Stimulated activated CD4-positive, alpha-beta T cell treated with anti-CD3 and anti-CD28 coated beads, TNF-alpha, amount 100 ng/mL, for 48 hours (primary cell): Measurements from ENCODE around the gene STX2.
"Not testable (repeated sequence)": the region's sequence is repeated elsewhere in the genome, so short reads cannot be mapped to it uniquely, and the experiment has no call there.

Source experiments
- DNase-seq, 3 donors: peaks; one replicate each; pipeline ENCODE4 v3.0.0-alpha.2; 2020; ENCODE audit warnings: low read depth in 3 of 3

STX2 gene

DNA sequence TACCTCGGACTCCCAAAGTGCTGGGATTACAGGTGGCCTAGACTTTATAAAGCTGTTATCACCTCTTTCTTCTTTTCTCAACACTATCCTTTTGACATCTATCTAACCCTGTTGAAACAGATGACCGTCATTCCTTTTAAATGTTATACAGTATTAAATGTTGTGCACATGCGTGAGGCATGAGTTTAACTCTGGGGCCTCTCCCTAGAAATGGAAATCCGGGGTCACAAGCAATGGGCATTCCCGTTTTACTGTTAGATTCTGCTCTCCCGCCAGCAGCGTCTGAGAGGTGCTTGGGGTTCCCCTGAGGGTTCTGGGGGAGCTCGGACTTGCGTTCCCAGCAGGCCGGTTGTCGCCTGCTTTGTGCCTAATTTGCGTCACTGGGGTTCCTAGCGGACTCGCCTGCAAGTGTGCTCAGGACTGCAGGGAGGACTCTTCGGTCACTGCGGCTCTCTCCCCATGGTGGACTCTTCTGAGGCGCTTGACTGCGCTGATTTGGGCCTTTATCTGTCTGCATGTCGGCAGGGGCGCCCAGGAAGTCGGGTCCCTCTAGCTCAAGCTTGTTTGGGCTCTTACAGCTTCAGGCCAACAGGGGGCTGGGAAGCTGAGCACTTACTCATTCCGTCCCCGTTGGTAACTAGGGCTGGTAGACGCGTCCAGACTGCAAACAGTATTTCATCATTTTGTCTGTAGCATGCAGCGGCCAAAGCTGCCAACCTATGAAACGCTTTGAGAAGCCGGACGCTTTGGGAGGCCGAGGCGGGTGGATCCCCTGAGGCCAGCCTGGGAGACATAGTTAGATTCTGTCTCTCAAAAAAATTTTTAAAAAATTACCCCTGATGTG is 31.6 kb upstream of the STX2 start:
- DNase-seq = peak; percentile 47 to 71 (median 56)

DNA sequence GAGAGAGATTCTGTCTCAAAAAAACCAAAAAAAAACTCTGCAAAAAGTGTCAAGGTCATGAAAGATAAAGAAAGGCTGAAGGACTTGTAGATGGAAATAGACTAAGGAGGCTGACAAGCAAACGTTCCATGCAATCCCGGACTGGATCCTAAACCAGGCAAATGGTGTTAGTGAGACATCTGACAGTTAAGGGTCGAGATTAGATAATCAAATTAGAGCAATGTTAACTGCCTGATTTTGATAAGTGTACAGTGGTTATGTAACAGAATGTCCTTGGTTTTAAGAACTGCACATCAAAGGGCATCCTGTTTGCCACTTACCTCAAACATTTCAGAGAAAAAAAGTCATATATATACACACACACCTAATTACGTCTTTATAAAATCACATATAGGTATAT is 29.4 kb upstream of the STX2 start:
- no peak for DNase-seq

DNA sequence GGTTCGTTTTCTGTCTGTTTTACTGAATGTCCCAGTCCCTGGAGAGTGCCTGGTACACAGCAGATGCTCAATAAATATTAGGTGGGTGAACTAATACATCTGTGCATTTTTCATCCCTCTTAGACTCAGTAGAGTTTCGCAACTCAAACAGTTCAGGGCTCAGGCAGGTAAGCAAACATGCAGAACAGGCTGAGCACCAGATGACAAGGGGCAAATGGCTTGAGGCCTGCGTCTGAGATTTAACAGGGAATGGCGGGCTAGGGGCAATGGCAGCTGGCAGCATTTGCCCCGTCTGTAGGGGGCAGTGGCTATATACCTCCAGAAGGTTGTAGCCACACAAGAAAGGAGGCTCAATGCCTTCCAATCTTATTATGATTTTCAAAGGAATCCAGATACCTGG is 24.2 kb upstream of the STX2 start:
- DNase-seq = no peak

DNA sequence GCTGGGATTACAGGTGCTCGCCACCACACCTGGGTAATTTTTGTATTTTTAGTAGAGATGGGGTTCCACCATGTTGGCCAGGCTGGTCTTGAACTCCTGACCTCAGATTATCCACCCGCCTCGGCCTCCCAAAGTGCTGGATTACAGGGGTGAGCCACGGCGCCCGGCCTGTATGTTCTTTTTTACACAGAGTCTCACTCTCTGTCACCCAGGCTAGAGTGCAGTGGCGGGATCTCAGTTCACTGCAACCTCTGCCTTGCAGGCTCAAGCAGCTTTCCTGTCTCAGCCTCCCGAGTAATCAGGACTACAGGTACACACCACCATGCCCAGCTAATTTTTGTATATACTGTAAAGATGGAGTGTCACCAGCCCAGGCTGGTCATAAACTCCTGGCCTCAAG is 23.7 kb upstream of the STX2 start:
- not testable (repeated sequence) for DNase-seq

DNA sequence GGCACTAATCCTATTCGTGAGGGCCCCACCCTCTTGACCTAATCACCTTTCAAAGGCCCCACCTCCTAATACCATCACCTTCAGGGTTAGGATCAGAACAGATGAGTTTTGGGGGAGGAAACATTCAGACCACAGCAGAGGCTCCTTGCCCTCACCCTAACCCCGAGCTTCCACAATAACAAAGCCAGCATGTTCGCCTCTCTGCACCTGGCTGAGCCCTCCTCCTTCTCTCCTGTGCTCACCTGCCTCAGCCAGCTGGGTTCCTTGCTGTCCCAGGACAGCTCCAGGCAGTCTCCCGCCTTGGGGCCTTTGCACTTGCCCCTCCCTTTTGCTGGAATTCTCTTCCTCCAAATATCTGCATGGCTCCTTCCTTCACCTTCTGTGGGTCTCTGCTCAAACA is 23.1 kb upstream of the STX2 start:
- DNase-seq = no peak

DNA sequence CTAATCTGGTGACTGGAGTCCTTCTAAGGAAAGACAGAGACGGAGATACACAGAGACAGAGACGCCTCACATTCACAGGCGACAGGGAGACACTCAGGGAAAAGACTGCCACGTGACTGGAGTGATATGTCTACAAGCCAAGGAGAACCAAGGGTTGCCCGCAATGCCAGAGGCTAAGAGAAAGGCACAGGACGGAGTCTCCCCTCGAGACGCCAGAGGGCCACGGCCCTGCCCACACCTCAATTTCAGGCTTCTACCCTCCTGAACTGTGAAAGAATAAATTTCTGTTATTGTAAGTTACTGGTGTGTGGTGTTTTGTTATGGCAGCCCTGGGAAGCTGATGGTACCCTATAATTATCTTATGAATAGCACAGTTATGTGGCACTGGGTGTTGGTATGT is 21.3 kb upstream of the STX2 start:
- no peak for DNase-seq

DNA sequence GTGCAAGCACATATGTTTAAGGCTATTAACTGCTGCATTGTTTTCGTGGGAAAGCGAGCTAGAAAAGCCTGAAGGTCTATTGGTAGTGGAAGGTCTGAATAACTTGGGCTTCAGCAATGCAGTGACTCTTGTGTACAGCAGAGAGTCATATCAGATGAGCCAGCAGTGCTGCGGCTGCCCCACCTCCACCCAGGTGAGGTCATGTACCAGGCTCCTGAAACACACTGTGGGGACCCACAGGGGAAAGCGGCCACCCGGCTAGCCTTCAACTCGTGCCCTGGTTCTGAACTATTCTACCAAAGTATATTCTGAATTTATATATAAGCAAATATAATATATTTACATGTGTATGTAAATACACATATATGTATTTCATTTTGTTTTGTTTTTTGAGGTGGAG is 20.1 kb upstream of the STX2 start:
- no peak for DNase-seq

DNA sequence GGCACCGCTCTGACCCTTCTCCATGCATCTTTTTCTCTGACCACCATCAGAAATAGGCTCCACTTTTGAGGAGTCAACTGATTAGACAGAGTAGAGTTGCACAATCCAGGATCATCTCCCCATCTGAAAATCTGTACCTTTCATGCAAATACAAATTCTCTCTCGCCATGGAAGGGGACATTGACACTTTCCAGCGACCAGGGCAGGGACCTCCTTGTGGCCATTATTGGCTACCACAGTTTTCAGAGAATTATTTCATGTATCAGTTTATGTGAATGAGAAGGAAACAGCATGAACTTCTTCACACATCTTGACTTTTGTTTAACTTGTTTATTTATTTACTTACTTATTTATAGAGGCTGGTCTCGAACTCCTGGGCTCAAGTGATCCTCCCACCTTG is 19.0 kb upstream of the STX2 start:
- no peak for DNase-seq

DNA sequence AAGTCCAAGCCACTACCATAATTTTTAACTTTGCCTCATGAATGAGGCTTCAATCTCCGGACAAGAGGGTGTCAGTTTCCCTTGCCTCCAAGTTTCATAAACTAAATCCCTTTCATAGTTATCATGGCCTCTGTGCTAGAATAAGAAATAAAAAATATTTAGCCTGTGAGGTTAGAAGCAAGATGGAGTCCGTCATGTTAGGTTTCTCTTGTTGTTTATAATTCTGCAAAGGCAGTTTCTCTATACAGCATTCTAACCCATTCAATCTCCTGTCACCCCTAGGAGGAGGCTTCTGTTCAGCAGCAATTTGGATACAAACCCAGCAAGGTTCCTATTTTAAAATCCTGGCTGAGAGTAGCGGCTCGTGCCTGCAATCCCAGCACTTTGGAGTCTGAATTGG is 17.0 kb upstream of the STX2 start:
- DNase-seq = no peak

DNA sequence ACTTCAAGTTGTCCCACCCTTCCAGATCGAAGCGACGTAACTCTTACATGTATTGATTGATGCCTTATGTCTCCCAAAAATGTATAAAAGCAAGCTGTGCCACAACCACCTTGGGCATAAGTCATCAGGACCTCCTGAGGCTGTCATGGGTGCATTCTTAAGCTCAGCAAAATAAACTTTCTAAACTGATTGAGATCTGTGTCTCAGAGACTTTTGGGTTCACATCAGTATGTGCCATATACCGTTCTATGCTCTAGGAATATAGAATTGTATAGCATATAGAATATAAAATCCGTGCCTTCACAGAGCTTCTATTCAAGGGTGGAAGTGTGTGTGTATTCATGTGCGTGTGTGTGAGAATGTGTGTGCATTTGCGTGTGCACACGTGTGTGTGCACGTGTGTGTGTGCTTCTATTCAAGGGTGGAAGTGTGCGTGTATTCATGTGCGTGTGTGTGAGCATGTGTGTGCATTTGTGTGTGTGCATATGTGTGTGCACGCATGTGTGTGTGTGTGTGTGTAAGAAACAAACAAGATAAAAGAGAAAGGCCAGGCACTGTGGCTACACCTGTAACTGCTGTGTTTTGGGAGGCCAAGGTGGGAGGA is 11.5 kb upstream of the STX2 start:
- no peak for DNase-seq

DNA sequence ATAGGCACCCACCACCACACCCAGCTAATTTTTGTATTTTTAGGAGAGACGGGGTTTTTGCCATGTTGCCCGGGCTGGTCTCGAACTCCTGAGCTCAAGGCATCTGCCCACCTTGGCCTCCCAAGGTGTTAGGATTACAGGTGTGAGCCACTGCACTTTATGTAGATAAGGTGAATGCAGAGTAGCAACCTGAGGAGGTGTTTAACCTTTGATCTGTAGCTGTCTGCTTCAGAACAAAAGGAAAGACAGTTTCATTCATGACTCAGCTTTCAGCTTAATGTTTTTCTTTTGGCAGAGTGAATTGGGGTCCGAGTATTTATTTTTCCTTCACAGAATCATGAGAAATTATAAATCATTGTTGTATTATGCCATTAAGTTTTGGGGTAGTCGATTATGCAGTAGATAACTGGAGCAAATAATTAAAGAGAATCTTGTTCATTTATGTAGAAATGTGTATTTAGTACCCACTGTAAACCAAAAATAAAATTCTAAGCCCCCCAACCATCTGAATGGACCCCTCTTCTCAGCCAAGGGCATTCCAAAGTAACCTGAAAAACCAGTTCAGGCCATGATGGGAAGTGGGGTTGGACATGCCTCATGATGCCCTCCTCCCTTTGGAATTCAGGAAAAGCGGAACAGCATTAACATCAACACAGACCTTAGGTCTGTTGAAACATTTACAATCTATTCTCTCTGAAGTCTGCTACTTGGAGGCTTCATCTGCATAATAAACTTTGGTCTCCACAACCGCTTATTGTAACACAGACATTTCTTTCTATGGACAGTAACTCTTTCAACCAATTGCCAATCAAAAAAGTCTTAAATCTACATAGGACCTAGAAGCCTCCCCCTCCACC is 10.7 kb upstream of the STX2 start:
- DNase-seq = no peak

DNA sequence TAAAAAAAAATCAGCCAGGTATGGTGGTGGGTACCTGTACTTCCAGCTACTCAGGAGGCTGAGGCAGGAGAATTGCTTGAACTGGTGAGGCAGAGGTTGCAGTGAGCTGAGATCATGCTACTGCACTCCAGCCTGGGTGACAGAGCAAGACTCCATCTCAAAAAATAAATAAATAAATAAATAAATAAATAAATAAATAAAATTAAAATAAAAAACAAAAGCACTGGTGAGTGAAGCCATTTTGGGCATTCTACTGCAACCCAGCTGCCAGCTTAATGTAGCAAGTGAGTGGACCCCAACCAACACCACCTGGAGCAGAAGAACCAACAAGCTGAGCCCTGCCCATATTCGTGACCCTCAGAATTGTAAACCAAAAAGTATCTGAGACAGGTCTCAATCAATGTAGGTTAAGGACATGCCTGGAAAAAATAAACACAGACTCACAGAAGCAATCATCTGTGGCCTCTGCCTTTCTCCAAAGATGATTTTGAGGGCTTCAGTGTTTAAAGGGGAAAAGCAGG is 9.8 kb upstream of the STX2 start:
- not testable (repeated sequence) for DNase-seq

DNA sequence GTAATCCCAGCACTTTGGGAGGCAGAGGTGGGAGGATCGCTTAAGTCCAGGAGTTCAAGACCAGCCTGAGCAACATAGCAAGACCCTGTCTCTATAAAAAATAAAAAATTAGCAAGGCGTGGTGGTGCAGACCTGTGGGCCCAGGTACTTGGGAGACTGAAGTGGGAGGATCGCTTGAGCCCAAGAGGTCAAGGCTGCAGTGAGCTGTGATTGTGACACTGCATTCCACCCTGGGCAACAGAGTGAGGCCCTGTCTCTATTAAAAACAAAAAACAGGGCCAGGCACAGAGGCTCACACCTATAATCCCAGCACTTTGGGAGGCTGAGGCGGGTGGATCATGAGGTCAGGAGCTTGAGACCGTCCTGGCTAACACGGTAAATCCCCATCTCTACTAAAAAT is 9.1 kb upstream of the STX2 start:
- DNase-seq = not testable (repeated sequence)

DNA sequence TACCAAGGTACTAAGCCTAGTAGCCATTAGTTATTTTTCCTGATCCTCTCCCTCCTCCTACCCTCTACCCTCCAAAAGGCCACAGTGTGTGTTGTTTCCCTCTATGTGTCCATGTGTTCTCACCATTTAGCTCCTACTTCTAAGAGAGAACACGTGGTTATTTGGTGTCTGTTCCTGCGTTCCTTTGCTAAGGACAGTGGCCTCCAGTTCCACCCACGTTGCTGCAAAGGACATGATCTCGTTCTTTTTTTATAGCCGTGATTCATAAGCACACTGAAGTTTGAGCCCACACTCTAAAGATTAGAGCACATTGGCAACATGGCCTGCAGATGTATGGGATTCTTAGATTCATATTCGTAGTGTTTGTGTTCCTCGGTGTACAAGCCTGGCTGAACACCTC is 8.1 kb upstream of the STX2 start:
- DNase-seq = no peak

DNA sequence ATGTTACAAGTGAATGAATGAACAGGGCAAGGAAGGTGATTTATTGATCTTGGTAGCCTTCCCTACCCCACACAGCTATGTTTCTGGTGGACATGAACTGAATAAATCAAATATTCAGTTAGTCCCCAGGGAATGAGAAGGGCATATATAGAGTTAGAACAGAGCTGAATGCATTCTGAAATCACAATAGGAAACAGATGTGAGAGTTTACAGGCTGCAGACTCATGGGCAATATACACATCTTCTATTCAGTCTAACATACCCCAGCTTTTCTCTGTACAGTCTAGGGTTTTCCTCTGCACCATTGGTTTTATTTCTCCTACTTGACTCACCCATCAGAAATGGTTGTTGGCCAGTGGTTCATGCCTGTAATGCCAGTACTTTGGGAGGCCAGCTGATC is 7.3 kb upstream of the STX2 start:
- no peak for DNase-seq

DNA sequence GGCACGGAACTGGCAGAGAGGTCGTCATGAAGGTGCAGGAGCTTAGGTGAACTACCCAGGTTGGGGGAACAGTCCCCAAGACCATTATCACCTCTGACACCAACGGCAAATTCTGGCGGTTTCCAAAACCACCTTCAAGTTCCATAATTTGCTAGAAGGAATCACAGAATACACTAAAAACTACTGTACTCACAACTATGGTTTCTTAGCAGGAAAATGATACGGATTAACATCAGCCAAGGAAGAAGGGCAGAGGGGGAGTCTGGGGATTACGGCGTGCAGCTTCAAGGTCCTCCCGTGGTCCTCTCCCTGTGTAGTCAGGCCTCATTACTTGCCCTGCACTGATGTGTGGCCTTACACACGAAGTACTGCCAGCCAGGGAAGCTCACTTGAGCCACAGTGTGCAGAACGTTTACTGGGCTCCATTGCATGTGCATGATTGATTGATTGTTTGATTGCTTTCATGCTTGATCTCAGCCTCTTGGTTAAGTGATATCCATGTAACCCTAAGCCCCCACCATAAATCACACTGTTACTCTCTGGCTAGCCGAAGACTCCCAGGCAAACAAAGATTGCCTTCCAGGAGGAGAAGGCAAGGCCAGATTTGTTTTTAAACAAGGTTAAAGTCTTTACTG is 837 bp upstream of the STX2 start:
- DNase-seq = no peak

DNA sequence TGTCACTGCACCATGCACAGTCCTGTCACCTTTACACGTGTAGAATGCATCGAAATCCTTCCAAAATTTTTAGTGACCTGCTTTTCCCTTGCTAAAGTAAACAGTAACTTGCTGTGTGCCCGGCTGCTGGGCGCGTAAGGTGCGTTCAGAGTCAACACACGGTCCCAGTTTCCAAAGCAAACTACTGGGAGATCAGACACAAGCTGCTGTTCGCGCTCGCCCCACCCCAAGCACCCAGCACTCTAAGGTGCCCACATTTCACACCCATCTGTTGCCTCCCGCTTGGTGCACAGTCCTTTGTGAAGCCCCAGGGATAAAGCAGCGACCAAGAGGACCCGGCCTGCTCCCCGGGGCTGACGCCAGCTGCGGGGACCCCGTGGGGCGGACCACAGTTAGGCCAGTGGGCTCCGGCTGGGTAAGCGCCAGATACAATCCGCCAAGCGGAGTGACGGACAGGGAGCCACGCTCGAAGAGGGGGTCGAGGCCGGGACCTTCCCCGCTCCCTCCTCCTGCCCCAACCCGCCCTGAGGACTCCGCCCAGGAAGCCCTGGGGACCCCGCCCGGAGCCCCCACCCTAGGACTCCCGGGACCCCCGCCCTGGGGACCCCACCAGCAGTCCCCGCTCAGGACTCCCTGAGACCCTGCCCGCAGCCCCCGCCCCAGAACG is 633 bp downstream of the STX2 start:
- peak in 1 of 3 donors; percentile 7 for DNase-seq

DNA sequence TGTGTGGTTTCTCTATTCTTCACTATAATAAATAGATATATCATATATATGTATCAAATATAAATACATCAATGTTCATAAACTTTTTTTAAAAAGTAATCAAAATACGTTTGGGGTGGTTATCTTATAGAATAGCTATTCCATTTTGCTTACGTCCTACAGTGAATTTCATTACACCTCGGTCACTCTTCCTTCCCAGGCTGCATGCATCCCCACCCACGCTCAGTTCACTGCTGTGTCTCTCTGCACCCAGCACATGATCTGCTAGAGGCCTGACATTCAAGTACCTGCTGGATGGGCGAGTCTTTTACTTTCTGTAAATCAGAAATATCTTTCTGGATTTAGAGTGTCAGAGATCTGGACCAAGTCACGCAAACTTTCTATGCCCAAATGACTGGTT is 3.6 kb downstream of the STX2 start:
- no peak for DNase-seq

DNA sequence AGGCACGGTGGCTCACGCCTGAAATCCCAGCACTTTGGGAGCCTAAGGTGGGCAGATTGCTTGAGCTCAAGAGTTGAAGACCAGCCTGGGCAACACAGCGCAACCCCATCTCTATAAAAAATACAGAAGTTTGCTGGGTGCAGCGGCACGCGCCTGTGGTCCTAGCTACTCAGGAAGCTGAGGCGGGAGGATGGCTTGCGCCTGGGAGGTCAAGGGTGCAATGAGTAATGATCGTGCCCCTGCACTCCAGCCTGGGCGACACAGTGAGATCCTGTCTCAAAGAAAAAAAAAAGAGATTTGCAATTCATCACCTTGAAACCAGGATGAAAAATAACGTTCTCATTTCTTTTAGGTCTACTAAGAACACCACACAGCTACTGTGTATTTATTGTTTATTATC is 4.0 kb downstream of the STX2 start:
- no peak for DNase-seq

DNA sequence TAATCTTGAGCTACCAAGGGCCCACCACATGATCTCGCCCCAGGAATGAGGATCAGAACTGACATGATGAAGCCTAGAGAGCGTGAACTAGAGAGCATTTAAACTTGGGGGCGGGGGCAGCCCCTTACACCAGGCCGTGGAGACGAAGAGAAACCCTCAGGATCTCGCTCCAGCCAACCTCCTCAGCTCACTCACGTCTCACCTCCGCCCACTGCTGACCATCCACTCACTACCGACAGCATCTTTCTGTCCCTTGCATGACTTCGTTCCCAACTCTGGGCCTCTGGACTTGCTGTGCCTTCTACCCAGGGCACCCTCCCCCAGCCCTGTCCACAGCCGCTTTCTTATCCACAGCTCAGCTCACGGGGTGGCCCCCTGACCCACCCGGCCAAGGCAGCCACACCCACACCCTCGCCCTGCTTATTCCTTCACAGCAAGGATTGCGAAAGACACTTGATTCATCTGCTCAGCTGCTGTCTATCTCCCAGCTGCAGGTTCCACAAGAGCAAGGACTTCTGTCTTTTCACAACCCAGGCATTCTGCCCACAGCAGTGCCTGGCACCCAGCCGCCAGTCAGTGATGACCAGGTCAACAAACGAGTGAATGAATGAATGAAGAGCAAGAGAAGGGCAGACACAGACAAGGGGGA is 6.4 kb downstream of the STX2 start:
- DNase-seq = no peak

DNA sequence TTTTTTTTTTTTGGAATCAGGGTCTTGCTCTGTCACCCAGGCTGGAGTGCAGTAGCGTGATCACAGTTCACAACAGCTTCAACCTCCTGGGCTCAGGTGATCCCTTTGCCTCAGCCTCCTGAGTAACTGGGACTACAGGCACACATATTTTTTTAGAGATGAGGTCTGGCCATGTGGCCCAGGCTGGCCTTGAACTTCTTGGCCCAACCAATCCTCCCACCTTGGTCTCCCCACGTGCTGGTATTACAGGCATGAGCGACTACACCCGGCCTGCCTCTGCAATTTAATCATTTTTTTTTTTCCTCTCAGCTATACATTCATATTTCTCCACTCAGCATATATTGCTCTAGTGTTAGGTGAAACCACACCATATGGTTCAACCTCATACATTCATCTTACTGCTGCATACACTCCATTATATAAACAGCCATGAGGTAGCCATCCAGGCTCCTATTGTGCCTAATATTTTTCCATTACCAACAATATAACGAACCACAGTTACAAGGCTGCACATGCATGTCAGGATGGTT is 7.1 kb downstream of the STX2 start:
- no peak for DNase-seq
